IMR-90 (cell line): Measurements from ENCODE around the gene CCNI2.

Experiments used
- BHLHE40 ChIP-seq: fragments of 150-350 bp; IDR thresholded peaks from 2 replicates; pipeline ENCODE4 v1.6.1; 2016; ENCODE audit warnings: mild to moderate bottlenecking, low read depth, low read length
- CEBPB ChIP-seq: IDR thresholded peaks from 2 replicates; pipeline ENCODE4 v1.6.1; 2012; ENCODE audit warnings: low read depth, low read length, improper control_type of control experiment
- CHD1 ChIP-seq: IDR thresholded peaks from 2 replicates; pipeline ENCODE4 v1.6.1; 2012; ENCODE audit warnings: low read depth, low read length, improper control_type of control experiment
- CTCF ChIP-seq: conservative IDR thresholded peaks from 2 replicates; pipeline ENCODE4 v1.5.1; 2012; ENCODE audit warnings: mild to moderate bottlenecking, low read depth, low read length, improper control_type of control experiment
- ELK1 ChIP-seq: fragments of 150-350 bp; IDR thresholded peaks from 2 replicates; pipeline ENCODE4 v1.6.1; 2016; ENCODE audit warnings: low read depth, mild to moderate bottlenecking, low read length, moderate library complexity, borderline replicate concordance
- FOS ChIP-seq: fragments of 150-350 bp; IDR thresholded peaks from 2 replicates; pipeline ENCODE4 v1.6.1; 2016; ENCODE audit warnings: low read depth, low read length
- MAFK ChIP-seq: IDR thresholded peaks from 2 replicates; pipeline ENCODE4 v1.6.1; 2012; ENCODE audit warnings: low read depth, low read length, improper control_type of control experiment
- MAZ ChIP-seq: IDR thresholded peaks from 2 replicates; pipeline ENCODE4 v1.6.1; 2012; ENCODE audit warnings: low read depth, mild to moderate bottlenecking, low read length, improper control_type of control experiment, moderate library complexity, borderline replicate concordance
- POLR2A ChIP-seq: IDR thresholded peaks from 2 replicates; pipeline ENCODE4 v1.6.1; 2012; ENCODE audit warnings: mild to moderate bottlenecking, low read depth, low read length
- RAD21 ChIP-seq: IDR thresholded peaks from 2 replicates; pipeline ENCODE4 v1.6.1; 2012; ENCODE audit warnings: low read length, improper control_type of control experiment
- RFX5 ChIP-seq: IDR thresholded peaks from 2 replicates; pipeline ENCODE4 v1.8.0; 2012; ENCODE audit warnings: low read depth, mild to moderate bottlenecking, low read length, moderate library complexity
- USF2 ChIP-seq: fragments of 150-350 bp; IDR thresholded peaks from 2 replicates; pipeline ENCODE4 v1.6.1; 2017; ENCODE audit warnings: mild to moderate bottlenecking, antibody characterized with exemption, low read length, low read depth

GRCh38 chr5:132708645-132709044 lies 38.6 kb upstream of the CCNI2 start:
- no peak for TF ChIP-seq POLR2A
- no peak for TF ChIP-seq MAFK
- no peak for TF ChIP-seq CTCF
- no peak for TF ChIP-seq USF2
- no peak for TF ChIP-seq RFX5
- TF ChIP-seq FOS: no peak
- no peak for TF ChIP-seq RAD21
- TF ChIP-seq MAZ: no peak
- TF ChIP-seq ELK1: no peak
- no peak for TF ChIP-seq CEBPB
- no peak for TF ChIP-seq BHLHE40
- no peak for TF ChIP-seq CHD1
